Measurements from ENCODE around the gene ZFP42.
"Not testable (repeated sequence)": the region's sequence is repeated elsewhere in the genome, so short reads cannot be mapped to it uniquely, and the experiment has no call there.

ZFP42 gene

DNA sequence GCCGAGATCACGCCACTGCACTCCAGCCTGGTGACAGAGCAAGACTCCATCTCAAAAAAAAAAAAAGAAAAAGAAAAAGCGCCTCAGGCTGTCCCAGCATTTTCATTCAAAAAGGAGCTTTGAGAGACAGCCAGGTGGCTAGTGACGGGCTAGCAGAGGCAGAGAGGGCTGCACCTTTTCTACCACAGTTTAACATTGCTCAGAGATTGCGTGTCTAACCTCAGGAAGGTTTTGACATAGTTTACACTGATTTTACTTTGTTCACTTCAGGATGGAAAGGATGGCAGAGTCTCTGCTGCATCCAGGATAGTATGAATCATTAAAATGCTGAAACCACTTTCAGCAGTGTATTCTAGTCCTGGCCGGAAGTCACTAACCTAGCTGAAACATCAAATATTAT lies 28.1 kb downstream of the ZFP42 start:
- no peak for DNase-seq

- no peak for DNase-seq
Observed at GRCh38 chr4:188025476-188025875, 29.9 kb downstream of the ZFP42 start.

- DNase-seq, result no peak
Observed at GRCh38 chr4:188029114-188029513, 33.5 kb downstream of the ZFP42 start.

GRCh38 chr4:188030401-188030800 lies 34.8 kb downstream of the ZFP42 start:
- DNase-seq, result no peak

DNA sequence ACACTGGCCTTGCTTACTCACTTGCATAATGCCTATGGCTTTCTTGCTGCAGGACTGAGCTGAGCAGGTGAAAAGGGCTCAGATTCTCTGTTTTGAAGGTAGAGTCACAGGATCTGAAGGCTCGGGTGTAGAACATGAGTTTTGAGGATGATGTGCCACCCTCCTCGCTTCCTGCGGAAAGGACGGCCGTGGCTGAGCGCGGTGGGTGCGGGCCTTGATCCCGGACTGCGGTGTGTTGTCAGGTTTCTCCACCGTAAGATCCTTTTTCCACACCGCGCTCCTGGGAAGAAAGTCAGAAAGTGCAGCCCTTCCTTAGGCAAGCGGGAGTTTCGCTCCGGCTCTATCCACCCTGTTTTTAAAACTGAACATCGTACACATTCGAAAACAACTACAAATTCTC lies 36.2 kb downstream of the ZFP42 start:
- no peak for DNase-seq

- no peak for DNase-seq
Observed at GRCh38 chr4:188032170-188032569, 36.6 kb downstream of the ZFP42 start.

DNA sequence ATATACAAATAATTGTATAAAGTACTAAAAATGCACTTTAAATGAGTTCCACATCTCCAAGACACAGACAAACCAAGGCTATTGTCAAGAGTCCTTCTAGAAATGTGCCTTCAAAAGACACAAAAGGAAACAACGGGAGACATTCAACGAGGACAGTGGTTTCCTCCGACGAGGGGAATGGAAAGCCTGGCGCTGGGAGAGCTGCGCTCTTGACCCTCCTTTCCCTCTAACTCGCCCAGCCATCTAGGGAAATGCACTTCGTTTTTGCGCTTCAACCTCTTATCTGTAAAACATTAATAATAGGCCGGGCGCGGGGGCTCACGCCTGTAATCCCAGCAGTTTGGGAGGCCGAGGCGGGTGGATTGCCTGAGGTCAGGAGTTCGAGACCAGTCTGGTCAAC lies 37.0 kb downstream of the ZFP42 start:
- DNase-seq, result no peak

DNA sequence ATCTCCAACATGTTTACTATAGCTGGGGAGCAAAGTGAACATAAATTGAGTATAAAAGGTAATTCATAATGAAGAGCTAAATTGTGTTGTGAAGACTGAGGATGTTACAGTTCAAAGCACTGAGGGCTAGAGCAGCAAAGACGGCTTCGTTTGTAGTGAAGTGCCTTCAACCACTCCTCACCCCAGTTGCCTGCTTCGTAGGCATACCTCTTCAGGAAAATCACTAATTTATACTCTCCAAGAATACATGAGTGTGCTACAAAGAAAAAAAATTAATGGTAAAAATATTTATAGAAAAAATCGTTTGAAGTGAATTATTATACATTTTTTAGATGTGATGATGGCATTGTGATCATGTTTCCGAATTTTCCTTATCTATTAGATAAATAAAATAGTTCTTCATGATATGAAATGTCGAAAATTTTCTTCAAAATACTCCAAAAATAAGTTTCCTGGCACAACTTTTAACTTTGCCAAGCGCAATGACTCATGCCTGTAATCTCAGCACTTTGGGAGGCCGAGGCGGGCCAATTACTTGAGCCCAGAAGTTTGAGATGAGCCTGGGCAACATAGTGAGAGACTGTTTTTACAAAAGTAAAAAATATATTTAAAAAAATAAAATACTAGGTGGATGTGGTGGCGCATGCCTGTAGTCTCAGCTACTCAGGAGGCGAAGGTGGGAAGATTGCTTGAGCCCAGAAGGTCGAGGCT lies 41.6 kb downstream of the ZFP42 start:
- DNase-seq, result no peak

DNA sequence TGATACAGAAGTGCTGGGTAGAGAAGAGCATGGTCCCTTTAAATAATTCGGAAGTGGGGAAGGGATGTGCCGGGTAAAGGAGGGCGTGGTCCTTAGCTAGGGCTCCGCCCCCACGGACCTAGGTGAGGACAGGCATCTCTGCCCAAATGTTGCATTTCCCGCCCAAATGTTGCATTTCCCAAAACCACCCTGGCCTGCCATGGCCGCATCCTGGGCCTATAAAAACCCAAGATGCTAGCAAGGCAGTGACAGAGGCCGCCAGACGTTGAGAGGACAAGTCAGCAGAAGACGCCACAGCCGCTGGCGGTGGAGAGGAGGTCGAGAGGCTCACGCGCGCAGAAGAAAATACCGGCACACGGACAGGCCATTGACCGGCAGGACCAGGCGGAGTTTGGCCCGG lies 46.1 kb downstream of the ZFP42 start:
- no peak for DNase-seq

DNA sequence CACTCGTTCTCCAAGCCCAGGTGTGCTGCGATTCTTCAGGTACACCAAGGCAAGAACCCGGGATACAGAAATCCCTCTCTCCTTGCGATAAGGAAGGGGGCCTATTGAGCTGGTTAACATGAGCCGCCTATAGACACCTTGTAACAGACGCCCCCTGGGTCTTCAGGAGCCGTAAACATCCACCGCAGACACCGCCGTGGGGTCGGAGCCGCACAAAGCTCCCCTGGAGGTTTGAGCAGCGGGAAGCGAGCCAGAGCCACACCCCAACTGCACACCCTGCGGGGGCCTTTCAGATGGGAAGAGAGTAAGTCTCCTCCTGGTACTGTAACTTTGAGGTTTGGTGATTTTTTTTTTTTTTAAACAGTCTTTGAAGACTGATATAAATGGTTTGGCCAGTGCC lies 46.6 kb downstream of the ZFP42 start:
- no peak for DNase-seq

GRCh38 chr4:188043154-188043553 lies 47.6 kb downstream of the ZFP42 start:
- no peak for DNase-seq

GRCh38 chr4:188045461-188045860 lies 49.9 kb downstream of the ZFP42 start:
- DNase-seq, result not testable (repeated sequence)

GRCh38 chr4:188046657-188047056 lies 51.1 kb downstream of the ZFP42 start:
- DNase-seq, result no peak

DNA sequence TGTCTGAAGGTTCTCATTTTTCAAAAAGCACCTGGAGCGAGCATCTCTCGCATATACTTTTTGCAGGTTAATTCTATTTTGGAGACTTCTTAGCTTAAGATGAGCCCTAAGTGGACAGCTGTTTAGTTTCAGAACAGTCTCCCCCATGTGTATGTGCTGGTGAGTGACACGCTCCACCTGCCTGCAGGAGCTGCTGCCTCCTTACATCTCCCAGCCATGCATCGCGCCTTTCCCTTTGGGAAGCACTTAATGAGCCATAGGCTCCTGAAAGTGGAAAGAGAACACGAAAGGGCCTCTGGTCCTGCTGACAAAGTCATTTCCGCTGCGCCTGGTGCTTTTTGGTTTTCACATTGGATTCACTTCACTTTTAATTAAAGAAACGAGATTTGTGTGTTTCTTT lies 57.7 kb downstream of the ZFP42 start:
- DNase-seq, result no peak

Measured in NCI-H2081 treated with DMSO at 0.1 percent for 48 hours (cell line).